ENCODE measurements around the gene MAP4K1. TPM values are rescaled to one million over a fixed set of nuclear protein-coding genes. Genes with fewer than 3 reads are reported as not detected.

MAP4K1 gene
- polyA plus RNA-seq, 1 donor from 2014 or later: 1.0 TPM

DNA sequence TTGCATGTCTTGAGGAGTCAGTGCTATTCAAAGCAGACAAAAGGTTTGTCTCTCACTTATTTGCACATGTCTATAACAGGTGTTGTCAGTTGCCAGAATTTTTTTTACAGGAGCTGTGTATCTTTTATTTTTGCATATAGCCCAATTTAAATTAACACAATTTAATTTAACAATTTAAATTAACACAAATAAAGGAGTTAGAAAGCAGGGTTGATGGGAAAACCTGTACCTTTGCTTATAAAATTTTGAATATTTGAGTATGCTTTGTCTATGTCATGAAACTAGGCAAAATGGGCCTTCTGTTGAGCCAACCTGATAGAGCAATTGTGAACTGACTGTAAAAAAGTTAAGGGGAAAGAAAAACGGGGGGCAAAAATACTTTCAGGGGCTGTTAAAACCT is 78.0 kb downstream of the MAP4K1 start:
- Histone ChIP-seq H3K4me2 (ENCODE audit: low read length) (no peak overlapping the region), H3K27me3 (ENCODE audit: insufficient read depth, low read depth, low read length) (no peaks in the 10 kb centered on the region), H3K4me3 (ENCODE audit: low read length) (no peak overlapping the region), H3K9ac (ENCODE audit: low read length) (no peak overlapping the region), H3K36me3 (ENCODE audit: insufficient read depth, low read length) (no peaks in the 10 kb centered on the region), H2AFZ (ENCODE audit: low read depth, low read length) (no peak overlapping the region), H3K79me2 (replicated peaks; ENCODE audit: insufficient read depth, low read length) (no peaks in the 10 kb centered on the region), H3F3A (ENCODE audit: insufficient read depth, low read length, poor library complexity, severe bottlenecking) (no peaks in the 10 kb centered on the region), H3K27ac (ENCODE audit: low read length) (no peak overlapping the region), H3K9me2 (ENCODE audit: insufficient read depth, low read length) (no peaks in the 10 kb centered on the region), H3K9me3 (ENCODE audit: low read length) (peaks cover 10% of the 10 kb centered on the region), H4K20me1 (ENCODE audit: insufficient read depth) (no peaks in the 10 kb centered on the region)
- TF ChIP-seq POLR2AphosphoS5 (IDR thresholded peaks at IDR 0.05) (no peak), EP300 (conservative IDR thresholded peaks at IDR 0.05; ENCODE audit: poor library complexity, severe bottlenecking) (no peak), SMC3 (conservative IDR thresholded peaks at IDR 0.05; ENCODE audit: poor library complexity) (no peak), MXI1 (conservative IDR thresholded peaks at IDR 0.05; ENCODE audit: poor library complexity, severe bottlenecking) (no peak), RAD21 (conservative IDR thresholded peaks at IDR 0.05) (no peak), EZH2 (IDR thresholded peaks at IDR 0.05; ENCODE audit: borderline replicate concordance, insufficient read depth, low read length, poor library complexity, severe bottlenecking) (no peak)
- TF ChIP-seq, protein P1, sequence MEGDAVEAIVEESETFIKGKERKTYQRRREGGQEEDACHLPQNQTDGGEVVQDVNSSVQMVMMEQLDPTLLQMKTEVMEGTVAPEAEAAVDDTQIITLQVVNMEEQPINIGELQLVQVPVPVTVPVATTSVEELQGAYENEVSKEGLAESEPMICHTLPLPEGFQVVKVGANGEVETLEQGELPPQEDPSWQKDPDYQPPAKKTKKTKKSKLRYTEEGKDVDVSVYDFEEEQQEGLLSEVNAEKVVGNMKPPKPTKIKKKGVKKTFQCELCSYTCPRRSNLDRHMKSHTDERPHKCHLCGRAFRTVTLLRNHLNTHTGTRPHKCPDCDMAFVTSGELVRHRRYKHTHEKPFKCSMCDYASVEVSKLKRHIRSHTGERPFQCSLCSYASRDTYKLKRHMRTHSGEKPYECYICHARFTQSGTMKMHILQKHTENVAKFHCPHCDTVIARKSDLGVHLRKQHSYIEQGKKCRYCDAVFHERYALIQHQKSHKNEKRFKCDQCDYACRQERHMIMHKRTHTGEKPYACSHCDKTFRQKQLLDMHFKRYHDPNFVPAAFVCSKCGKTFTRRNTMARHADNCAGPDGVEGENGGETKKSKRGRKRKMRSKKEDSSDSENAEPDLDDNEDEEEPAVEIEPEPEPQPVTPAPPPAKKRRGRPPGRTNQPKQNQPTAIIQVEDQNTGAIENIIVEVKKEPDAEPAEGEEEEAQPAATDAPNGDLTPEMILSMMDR (IDR thresholded peaks at IDR 0.05; ENCODE audit: poor library complexity, severe bottlenecking): no peak

DNA sequence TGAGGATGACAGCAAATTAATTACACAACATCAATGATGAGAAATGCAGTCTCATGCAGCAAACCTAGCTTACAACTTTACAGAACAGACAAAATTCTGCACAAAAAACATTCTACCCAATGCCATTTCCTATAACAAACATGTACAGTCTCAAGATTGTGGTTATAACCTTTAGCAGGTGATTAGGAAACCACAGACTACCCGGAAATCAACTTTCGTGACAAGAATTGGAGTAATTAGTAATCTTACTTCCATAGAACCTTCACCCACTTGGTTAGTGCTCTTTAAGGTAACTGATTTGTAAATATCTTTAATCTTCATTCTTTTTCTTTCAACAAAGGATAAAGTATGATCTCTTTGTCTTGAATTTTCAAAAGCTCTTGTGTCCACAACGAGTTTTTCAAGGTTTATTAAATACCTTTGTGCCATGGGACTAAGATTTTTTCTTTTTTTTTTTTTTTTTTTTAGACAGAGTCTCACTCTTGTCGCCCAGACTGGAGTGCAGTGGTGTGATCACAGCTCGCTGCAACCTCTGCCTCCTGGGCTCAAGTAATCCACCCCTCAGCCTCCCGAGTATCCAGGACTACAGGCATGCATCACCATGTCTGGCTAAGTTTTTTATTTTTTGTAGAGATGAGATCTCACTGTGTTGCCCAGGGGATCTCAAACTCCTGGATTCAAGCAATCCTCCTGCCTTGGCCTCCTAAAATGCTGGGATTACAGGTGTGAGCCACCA is 78.8 kb downstream of the MAP4K1 start:
- Histone ChIP-seq H3K9me3 (ENCODE audit: low read length) (peaks cover 12% of the 10 kb centered on the region), H3K4me3 (ENCODE audit: low read length) (no peak overlapping the region), H3K36me3 (ENCODE audit: insufficient read depth, low read length) (no peaks in the 10 kb centered on the region), H4K20me1 (ENCODE audit: insufficient read depth) (no peaks in the 10 kb centered on the region), H3K4me2 (ENCODE audit: low read length) (no peak overlapping the region), H3F3A (ENCODE audit: insufficient read depth, low read length, poor library complexity, severe bottlenecking) (no peaks in the 10 kb centered on the region), H2AFZ (ENCODE audit: low read depth, low read length) (no peak overlapping the region), H3K9me2 (ENCODE audit: insufficient read depth, low read length) (no peaks in the 10 kb centered on the region), H3K27ac (ENCODE audit: low read length) (no peak overlapping the region), H3K27me3 (ENCODE audit: insufficient read depth, low read depth, low read length) (no peaks in the 10 kb centered on the region), H3K9ac (ENCODE audit: low read length) (no peak overlapping the region), H3K79me2 (replicated peaks; ENCODE audit: insufficient read depth, low read length) (no peaks in the 10 kb centered on the region)
- TF ChIP-seq EP300 (conservative IDR thresholded peaks at IDR 0.05; ENCODE audit: poor library complexity, severe bottlenecking) (no peak), SMC3 (conservative IDR thresholded peaks at IDR 0.05; ENCODE audit: poor library complexity) (no peak), TAF1 (IDR thresholded peaks at IDR 0.05; ENCODE audit: low read depth) (no peak), REST (IDR thresholded peaks at IDR 0.05; ENCODE audit: borderline replicate concordance) (no peak), EZH2 (IDR thresholded peaks at IDR 0.05; ENCODE audit: borderline replicate concordance, insufficient read depth, low read length, poor library complexity, severe bottlenecking) (no peak), MXI1 (conservative IDR thresholded peaks at IDR 0.05; ENCODE audit: poor library complexity, severe bottlenecking) (no peak), POLR2AphosphoS5 (IDR thresholded peaks at IDR 0.05) (no peak), RAD21 (conservative IDR thresholded peaks at IDR 0.05) (no peak)
- TF ChIP-seq, protein P1 (IDR thresholded peaks at IDR 0.05; ENCODE audit: poor library complexity, severe bottlenecking): no peak
